Upper lobe of left lung (tissue), 6 donors: ENCODE results near the gene ARHGDIA. TPM values are rescaled to one million over a fixed set of nuclear protein-coding genes. Genes with fewer than 3 reads are reported as not detected.
A peak's percentile ranks its signal among the peaks of the same experiment; 100 is the strongest.
"Not testable (repeated sequence)": the region's sequence is repeated elsewhere in the genome, so short reads cannot be mapped to it uniquely, and the experiment has no call there.

Experiments
- ATAC-seq, 2 donors: fragments of 200-7000 bp; cut with Tn5 transposase; one replicate each; pipeline ENCODE4 v1.9.1; 2022; ENCODE audit warnings: mild to moderate bottlenecking in 2 of 2, moderate library complexity in 2 of 2; ENCODE audit not compliant: low FRiP score in 2 of 2
- DNase-seq, 2 donors: peaks; one replicate each; pipeline ENCODE4 v3.0.0-alpha.2; 2019 to 2020
- H3K27ac ChIP-seq, 4 donors: fragments of 200-600 bp; sonication (generic); one replicate each; pipeline ENCODE4 v1.5.1; 2016 to 2019
- H3K27me3 ChIP-seq, 4 donors: fragments of 200-600 bp; sonication (generic); one replicate each; pipeline ENCODE4 v1.5.1; 2017 to 2019
- H3K36me3 ChIP-seq, 4 donors: fragments of 200-600 bp; sonication (generic); one replicate each; pipeline ENCODE4 v1.5.1; 2016 to 2019
- H3K4me1 ChIP-seq, 4 donors: fragments of 200-600 bp; sonication (generic); one replicate each; pipeline ENCODE4 v1.5.1; 2018 to 2019
- H3K4me3 ChIP-seq, 4 donors: fragments of 200-600 bp; sonication (generic); one replicate each; pipeline ENCODE4 v1.5.1; 2017 to 2019; ENCODE audit warnings: mild to moderate bottlenecking in 2 of 4, moderate library complexity in 1 of 4
- H3K9me3 ChIP-seq, 4 donors: fragments of 200-600 bp; sonication (generic); one replicate each; pipeline ENCODE4 v1.5.1; 2018 to 2019
- CTCF ChIP-seq, 6 experiments: fragments of 450-650 bp in 4 of 6; fragments of 200-600 bp in 2 of 6; sonication (generic) in 2 of 6; IDR thresholded peaks; one replicate each; pipeline ENCODE4 v1.5.1; 2016 to 2019; ENCODE audit warnings: antibody characterized with exemption in 6 of 6
- EP300 ChIP-seq, 4 donors: sonication (generic); formaldehyde crosslinking; IDR thresholded peaks; one replicate each; pipeline ENCODE4 v1.5.1; 2017; ENCODE audit warnings: antibody characterized with exemption in 4 of 4, control low read depth in 2 of 4
- POLR2A ChIP-seq, 4 donors: fragments of 450-650 bp; IDR thresholded peaks; one replicate each; pipeline ENCODE4 v1.5.1; 2016 to 2017; ENCODE audit warnings: antibody characterized with exemption in 4 of 4, mild to moderate bottlenecking in 2 of 4
- POLR2AphosphoS5 ChIP-seq, 2 donors: sonication (generic); formaldehyde crosslinking; IDR thresholded peaks; one replicate each; pipeline ENCODE4 v1.5.1; 2017; ENCODE audit warnings: antibody characterized with exemption in 2 of 2
- WGBS, 2 donors: methylation state at CpG; one replicate each; pipeline ENCODE4 v1.1.5; 2017 to 2018; 5-methylcytosine and 5-hydroxymethylcytosine counted together
- total RNA-seq, 6 donors: library from RNA; depleted of rRNA in 4 of 6; stranded (reverse); fragments of >200 nt in 4 of 6; gene quantifications; one replicate each; pipeline versions ENCODE4 v1.1.0 to v1.2.1, GENCODE V29; 2016 to 2021
- donor health status: DM: no; HTN: no; CAD: no; lungs with moderate emphysema.
- donor health status: DM: no; HTN: yes; CAD: no; lungs with severe emphysema.

ARHGDIA gene
- total RNA-seq, 6 donors from 2014 or later, result 171 to 522 (median 302) TPM

GRCh38 chr17:81841866-81842265, 29.3 kb downstream of the ARHGDIA start:
- WGBS, 2 donors, result 85 to 91% methylated on average over 8 to 15 of the region's 15 CpGs
- TF ChIP-seq CTCF (IDR thresholded peaks at IDR 0.05), result no peak
- no peak for TF ChIP-seq POLR2A (IDR thresholded peaks at IDR 0.05)
- no peak for TF ChIP-seq EP300 (IDR thresholded peaks at IDR 0.05)
- Histone ChIP-seq H3K4me3 (no peak overlapping the region), H3K9me3 (no peaks in the 10 kb centered on the region), H3K27ac (no peak overlapping the region), H3K27me3 (no peaks in the 10 kb centered on the region), H3K36me3 (peaks cover 23 to 51% (median 43%) of the 10 kb centered on the region in 4 donors), H3K4me1 (peaks cover 0 to 10% (median 1%) of the 10 kb centered on the region in 4 donors)
- DNase-seq, result no peak
- no peak for ATAC-seq

- TF ChIP-seq POLR2A (IDR thresholded peaks at IDR 0.05) (no peak), EP300 (IDR thresholded peaks at IDR 0.05) (no peak), CTCF (IDR thresholded peaks at IDR 0.05) (no peak), POLR2AphosphoS5 (IDR thresholded peaks at IDR 0.05) (no peak)
- peaks cover 16 to 44% (median 35%) of the 10 kb centered on the region in 4 donors for H3K36me3 ChIP-seq
- H3K27me3 ChIP-seq, result no peaks in the 10 kb centered on the region
- H3K27ac ChIP-seq, result no peak overlapping the region
- no peaks in the 10 kb centered on the region for H3K9me3 ChIP-seq
- peaks cover 0 to 10% (median 1%) of the 10 kb centered on the region in 4 donors for H3K4me1 ChIP-seq
- 67 to 73% methylated on average over 7 to 32 of the region's 40 CpGs for WGBS, 2 donors
- no peak overlapping the region for H3K4me3 ChIP-seq
- ATAC-seq (peak in 1 of 2 donors; percentile 61), DNase-seq (peak; percentile 53 to 80)
Observed at GRCh38 chr17:81840826-81841778, 30.0 kb downstream of the ARHGDIA start.

GRCh38 chr17:81840059-81840458, 31.1 kb downstream of the ARHGDIA start:
- not testable (repeated sequence) for H3K27ac ChIP-seq, ATAC-seq, H3K9me3 ChIP-seq, H3K4me1 ChIP-seq, DNase-seq, H3K4me3 ChIP-seq, H3K27me3 ChIP-seq
- WGBS, 2 donors, result 96% methylated on average over 5 of the region's 5 CpGs
- H3K36me3 ChIP-seq, result peaks cover 6 to 33% (median 25%) of the 10 kb centered on the region in 4 donors

GRCh38 chr17:81839301-81839700, 31.8 kb downstream of the ARHGDIA start:
- Histone ChIP-seq H3K9me3 (no peaks in the 10 kb centered on the region), H3K36me3 (peaks cover 0 to 26% (median 17%) of the 10 kb centered on the region in 4 donors), H3K27ac (no peak overlapping the region), H3K27me3 (no peaks in the 10 kb centered on the region), H3K4me3 (no peak overlapping the region), H3K4me1 (peaks cover 0 to 12% (median 2%) of the 10 kb centered on the region in 4 donors)
- WGBS, 2 donors, result 80 to 85% methylated on average over 13 to 15 of the region's 15 CpGs
- ATAC-seq (no peak), DNase-seq (no peak)
- no peak for TF ChIP-seq POLR2A (IDR thresholded peaks at IDR 0.05)
- TF ChIP-seq CTCF (IDR thresholded peaks at IDR 0.05), result no peak
- no peak for TF ChIP-seq POLR2AphosphoS5 (IDR thresholded peaks at IDR 0.05)
- TF ChIP-seq EP300 (IDR thresholded peaks at IDR 0.05), result no peak

GRCh38 chr17:81838753-81839255, 32.3 kb downstream of the ARHGDIA start:
- 39 to 47% methylated on average over 13 to 15 of the region's 17 CpGs for WGBS, 2 donors
- H3K9me3 ChIP-seq, result no peaks in the 10 kb centered on the region
- peaks cover 0 to 21% (median 12%) of the 10 kb centered on the region in 4 donors for H3K36me3 ChIP-seq
- TF ChIP-seq POLR2A (IDR thresholded peaks at IDR 0.05), result no peak
- no peak for TF ChIP-seq CTCF (IDR thresholded peaks at IDR 0.05)
- no peak for TF ChIP-seq POLR2AphosphoS5 (IDR thresholded peaks at IDR 0.05)
- TF ChIP-seq EP300 (IDR thresholded peaks at IDR 0.05), result no peak
- no peak overlapping the region for H3K4me3 ChIP-seq
- DNase-seq, result no peak
- H3K4me1 ChIP-seq, result peaks cover 4 to 17% (median 6%) of the 10 kb centered on the region in 4 donors
- no peak for ATAC-seq
- no peaks in the 10 kb centered on the region for H3K27me3 ChIP-seq
- H3K27ac ChIP-seq, result no peak overlapping the region
